Liver (tissue), 9 donors: ENCODE results near the gene RPTOR. TPM values are rescaled to one million over a fixed set of nuclear protein-coding genes. Genes with fewer than 3 reads are reported as not detected.

ENCODE experiments used
- DNase-seq: peaks from one replicate; pipeline ENCODE4 v3.0.0-alpha.2; 2017; ENCODE audit warnings: low spot score
- H3K27ac ChIP-seq, 2 donors: one replicate each; pipeline ENCODE4 v1.7.0; 2013; ENCODE audit warnings: inconsistent platforms in 2 of 2, low read length in 2 of 2, control low read depth in 1 of 2, low read depth in 1 of 2, mild to moderate bottlenecking in 1 of 2
- H3K27me3 ChIP-seq, 4 donors: one replicate each; pipeline versions ENCODE4 v1.6.1 to v1.7.0; 2013; ENCODE audit warnings: low read length in 3 of 4, inconsistent platforms in 1 of 4, mild to moderate bottlenecking in 1 of 4, moderate library complexity in 1 of 4; ENCODE audit not compliant: control insufficient read depth in 4 of 4, insufficient read depth in 4 of 4
- H3K36me3 ChIP-seq, 4 donors: one replicate each; pipeline versions ENCODE4 v1.6.1 to v1.7.0; 2013; ENCODE audit warnings: low read length in 3 of 4, mild to moderate bottlenecking in 3 of 4, low read depth in 1 of 4, moderate library complexity in 1 of 4; ENCODE audit not compliant: control insufficient read depth in 4 of 4, insufficient read depth in 3 of 4
- H3K4me1 ChIP-seq, 4 donors: one replicate each; pipeline versions ENCODE4 v1.6.1 to v1.7.0; 2013; ENCODE audit warnings: low read length in 3 of 4, mild to moderate bottlenecking in 3 of 4, moderate library complexity in 1 of 4; ENCODE audit not compliant: control insufficient read depth in 4 of 4, insufficient read depth in 4 of 4
- H3K4me3 ChIP-seq, 3 donors: one replicate each; pipeline versions ENCODE4 v1.6.1 to v1.7.0; 2013; ENCODE audit warnings: low read length in 3 of 3, control low read depth in 1 of 3, low read depth in 1 of 3, mild to moderate bottlenecking in 1 of 3
- H3K9ac ChIP-seq, 2 donors: one replicate each; pipeline ENCODE4 v1.7.0; 2013; ENCODE audit warnings: low read length in 2 of 2, mild to moderate bottlenecking in 2 of 2, moderate library complexity in 2 of 2, control low read depth in 1 of 2, low read depth in 1 of 2
- H3K9me3 ChIP-seq, 4 donors: one replicate each; pipeline versions ENCODE4 v1.6.1 to v1.7.0; 2013; ENCODE audit warnings: low read length in 3 of 4; ENCODE audit not compliant: control insufficient read depth in 4 of 4
- ATF3 ChIP-seq: IDR thresholded peaks from 2 replicates; pipeline ENCODE4 v1.6.1; 2016; ENCODE audit warnings: antibody characterized with exemption
- CTCF ChIP-seq: fragments of 150-350 bp; IDR thresholded peaks from 2 replicates; pipeline ENCODE4 v1.5.1; 2017; ENCODE audit warnings: improper control_type of control experiment, low read depth, low read length; ENCODE audit not compliant: missing input control
- EGR1 ChIP-seq, 2 donors: IDR thresholded peaks; 2 replicates each; pipeline ENCODE4 v1.6.1; 2016 to 2018; ENCODE audit warnings: antibody characterized with exemption in 2 of 2, low read depth in 2 of 2
- FOXA1 ChIP-seq: IDR thresholded peaks from 2 replicates; pipeline ENCODE4 v1.6.1; 2016; ENCODE audit warnings: antibody characterized with exemption
- FOXA2 ChIP-seq: IDR thresholded peaks from 2 replicates; pipeline ENCODE4 v1.6.1; 2016; ENCODE audit warnings: antibody characterized with exemption
- GABPA ChIP-seq, 2 donors: IDR thresholded peaks in 1 of 2; conservative IDR thresholded peaks in 1 of 2; 2 replicates each; pipeline ENCODE4 v1.6.1; 2016; ENCODE audit warnings: antibody characterized with exemption in 2 of 2, mild to moderate bottlenecking in 1 of 2, moderate library complexity in 1 of 2
- HNF4A ChIP-seq, 2 donors: conservative IDR thresholded peaks; 2 replicates each; pipeline ENCODE4 v1.6.1; 2016; ENCODE audit warnings: antibody characterized with exemption in 2 of 2, mild to moderate bottlenecking in 2 of 2
- HNF4G ChIP-seq: IDR thresholded peaks from 2 replicates; pipeline ENCODE4 v1.6.1; 2016; ENCODE audit warnings: antibody characterized with exemption
- MAX ChIP-seq: IDR thresholded peaks from 2 replicates; pipeline ENCODE4 v1.6.1; 2016; ENCODE audit warnings: antibody characterized with exemption
- NR2F2 ChIP-seq: IDR thresholded peaks from 2 replicates; pipeline ENCODE4 v1.6.1; 2016; ENCODE audit warnings: antibody characterized with exemption
- RAD21 ChIP-seq, 2 donors: IDR thresholded peaks; 2 replicates each; pipeline ENCODE4 v1.6.1; 2016; ENCODE audit warnings: antibody characterized with exemption in 2 of 2, mild to moderate bottlenecking in 2 of 2
- REST ChIP-seq: IDR thresholded peaks from 2 replicates; pipeline ENCODE4 v1.6.1; 2016; ENCODE audit warnings: antibody characterized with exemption, mild to moderate bottlenecking
- RXRA ChIP-seq, 2 donors: IDR thresholded peaks; 2 replicates each; pipeline ENCODE4 v1.6.1; 2017 to 2018; ENCODE audit warnings: antibody characterized with exemption in 2 of 2, mild to moderate bottlenecking in 1 of 2
- SP1 ChIP-seq: IDR thresholded peaks from 2 replicates; pipeline ENCODE4 v1.6.1; 2018; ENCODE audit warnings: antibody characterized with exemption, mild to moderate bottlenecking
- TAF1 ChIP-seq: conservative IDR thresholded peaks from 2 replicates; pipeline ENCODE4 v1.6.1; 2016; ENCODE audit warnings: antibody characterized with exemption, mild to moderate bottlenecking
- YY1 ChIP-seq: IDR thresholded peaks from 2 replicates; pipeline ENCODE4 v1.6.1; 2016; ENCODE audit warnings: antibody characterized with exemption, mild to moderate bottlenecking
- ZBTB33 ChIP-seq: IDR thresholded peaks from 2 replicates; pipeline ENCODE4 v1.6.1; 2016; ENCODE audit warnings: antibody characterized with exemption
- WGBS: extraction: QIAGEN DNeasy Blood & Tissue Kit; methylation state at CpG from one replicate; pipeline ENCODE4 v1.1.7; 2013; 5-methylcytosine and 5-hydroxymethylcytosine counted together
- polyA plus RNA-seq, 2 donors: library from polyadenylated mRNA; stranded (reverse) in 1 of 2; unstranded in 1 of 2; fragments of 200-250 nt in 1 of 2; fragments of >200 nt in 1 of 2; fragmentation: Nextera tagmentation in 1 of 2; extraction: Ambion mirVana in 1 of 2; gene quantifications; one replicate each; pipeline versions ENCODE4 v1.2.1 to v1.2.3, GENCODE V29; 2013 to 2015
- total RNA-seq, 2 donors: library from RNA; depleted of rRNA; stranded (reverse); fragments of >200 nt; gene quantifications; one replicate each; pipeline ENCODE4 v1.2.3, GENCODE V29; 2014
- donor health status: healthy.
- donor health status: healthy.
- donor health status: healthy.
- donor health status: healthy.
- donor health status: healthy.

Gene RPTOR
- total and polyA plus RNA-seq, 4 donors: 4.8 to 25.4 (median 11.6) TPM

- Histone ChIP-seq H3K36me3 (no peaks in the 10 kb centered on the region), H3K27me3 (no peaks in the 10 kb centered on the region), H3K4me3 (no peak overlapping the region), H3K27ac (no peak overlapping the region), H3K9me3 (no peaks in the 10 kb centered on the region), H3K4me1 (peaks cover 0 to 5% (median 2%) of the 10 kb centered on the region in 4 donors), H3K9ac (no peak overlapping the region)
- DNase-seq: no peak
- 92% methylated on average over 8 of the region's 8 CpGs for WGBS
- TF ChIP-seq CTCF (no peak), HNF4A (conservative IDR thresholded peaks at IDR 0.05) (no peak), EGR1 (IDR thresholded peaks at IDR 0.05; ENCODE audit: low read depth in 2 of 2) (no peak), YY1 (no peak), MAX (no peak), ATF3 (no peak), NR2F2 (no peak), FOXA1 (no peak), RAD21 (IDR thresholded peaks at IDR 0.05) (no peak), RXRA (IDR thresholded peaks at IDR 0.05) (no peak), REST (no peak), ZBTB33 (no peak), GABPA (IDR thresholded peaks at IDR 0.05 in 1 of 2, conservative IDR thresholded peaks at IDR 0.05 in 1 of 2) (no peak), SP1 (no peak), HNF4G (no peak), TAF1 (no peak), FOXA2 (no peak)
Measured at GRCh38 chr17:80786887-80787286, 242.2 kb downstream of the RPTOR start.

GRCh38 chr17:80787881-80788280, 243.2 kb downstream of the RPTOR start:
- WGBS: 95% methylated on average over 3 of the region's 3 CpGs
- Histone ChIP-seq H3K9me3 (no peaks in the 10 kb centered on the region), H3K27me3 (no peaks in the 10 kb centered on the region), H3K9ac (no peak overlapping the region), H3K36me3 (no peaks in the 10 kb centered on the region), H3K27ac (no peak overlapping the region), H3K4me1 (peaks cover 0 to 5% (median 2%) of the 10 kb centered on the region in 4 donors), H3K4me3 (no peak overlapping the region)
- no peak for TF ChIP-seq NR2F2
- no peak for TF ChIP-seq FOXA1
- no peak for TF ChIP-seq RAD21 (IDR thresholded peaks at IDR 0.05)
- no peak for TF ChIP-seq ATF3
- TF ChIP-seq REST: no peak
- no peak for DNase-seq
